ENCODE data around the gene C1orf115.
A peak's percentile ranks its signal among the peaks of the same experiment; 100 is the strongest.
"Not testable (repeated sequence)": the region's sequence is repeated elsewhere in the genome, so short reads cannot be mapped to it uniquely, and the experiment has no call there.

Gene C1orf115

DNA sequence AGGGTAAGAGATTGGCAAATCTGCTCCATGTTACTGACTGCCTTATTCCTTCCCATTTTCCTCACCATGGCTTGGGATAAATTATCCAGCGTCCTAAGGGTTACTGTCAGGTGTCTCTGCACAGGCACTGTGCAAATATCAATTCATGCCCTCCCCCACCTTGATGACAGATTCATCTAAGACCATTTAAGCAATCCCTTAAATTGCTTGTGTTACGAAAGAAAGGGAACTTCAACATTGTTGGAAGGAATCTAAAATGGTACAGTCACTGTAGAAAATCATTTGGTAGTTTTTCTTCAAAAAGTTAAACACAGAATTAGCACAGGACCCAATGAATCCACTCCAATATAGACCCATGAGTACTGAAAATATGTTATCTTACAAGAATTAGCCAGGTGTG, 40.3 kb downstream of the C1orf115 start:
- DNase-seq = no peak

- no peak for DNase-seq
Observed at GRCh38 chr1:220732137-220732536, 42.0 kb downstream of the C1orf115 start.

- no peak for DNase-seq
Observed at GRCh38 chr1:220732621-220733020, 42.5 kb downstream of the C1orf115 start.

- DNase-seq = peak; percentile 79
Observed at GRCh38 chr1:220733086-220733601, 43.0 kb downstream of the C1orf115 start.

GRCh38 chr1:220734571-220735326, 44.6 kb downstream of the C1orf115 start:
- peak; percentile 27 for DNase-seq

GRCh38 chr1:220736283-220736682, 46.1 kb downstream of the C1orf115 start:
- DNase-seq = not testable (repeated sequence)

DNA sequence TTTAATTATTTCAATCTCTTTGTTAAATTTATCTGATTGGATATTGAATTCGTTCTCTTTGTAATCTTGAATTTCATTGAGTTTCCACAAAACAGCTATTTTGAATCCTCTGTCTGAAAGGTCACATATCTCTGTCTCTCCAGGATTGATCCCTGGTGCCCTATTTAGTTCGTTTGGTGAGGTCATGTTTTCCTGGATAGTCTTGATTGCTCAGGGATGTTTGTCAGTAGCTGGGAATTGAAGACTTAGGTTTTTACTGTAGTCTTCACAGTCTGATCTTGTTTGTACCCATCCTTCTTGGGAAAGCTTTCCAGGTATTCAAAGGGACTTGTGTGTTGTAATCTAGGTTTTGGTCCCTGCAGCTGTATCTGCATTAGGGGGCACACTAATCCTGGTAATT, 51.2 kb downstream of the C1orf115 start:
- no peak for DNase-seq

DNA sequence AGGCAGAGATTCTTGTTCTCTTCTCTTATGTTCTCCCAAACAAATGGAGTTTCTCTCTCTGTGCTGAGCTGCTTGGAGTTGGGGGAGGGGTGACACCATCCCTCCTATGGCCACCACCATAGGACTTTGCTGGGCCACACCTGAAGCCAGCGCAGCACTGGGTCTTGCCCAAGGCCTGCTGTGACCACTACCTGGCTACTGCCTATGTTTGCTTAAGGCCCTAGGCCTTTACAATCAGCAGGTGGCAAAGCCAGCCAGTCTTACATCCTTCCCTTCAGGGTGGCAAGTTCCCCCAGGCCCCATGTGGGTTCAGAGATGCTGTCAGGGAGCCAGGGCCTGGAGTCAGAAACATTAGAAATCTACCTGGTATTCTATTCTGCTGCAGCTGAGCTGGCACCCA, 51.7 kb downstream of the C1orf115 start:
- no peak for DNase-seq

- no peak for DNase-seq
Observed at GRCh38 chr1:220742520-220742919, 52.4 kb downstream of the C1orf115 start.

- no peak for DNase-seq
Observed at GRCh38 chr1:220746851-220747250, 56.7 kb downstream of the C1orf115 start.

DNA sequence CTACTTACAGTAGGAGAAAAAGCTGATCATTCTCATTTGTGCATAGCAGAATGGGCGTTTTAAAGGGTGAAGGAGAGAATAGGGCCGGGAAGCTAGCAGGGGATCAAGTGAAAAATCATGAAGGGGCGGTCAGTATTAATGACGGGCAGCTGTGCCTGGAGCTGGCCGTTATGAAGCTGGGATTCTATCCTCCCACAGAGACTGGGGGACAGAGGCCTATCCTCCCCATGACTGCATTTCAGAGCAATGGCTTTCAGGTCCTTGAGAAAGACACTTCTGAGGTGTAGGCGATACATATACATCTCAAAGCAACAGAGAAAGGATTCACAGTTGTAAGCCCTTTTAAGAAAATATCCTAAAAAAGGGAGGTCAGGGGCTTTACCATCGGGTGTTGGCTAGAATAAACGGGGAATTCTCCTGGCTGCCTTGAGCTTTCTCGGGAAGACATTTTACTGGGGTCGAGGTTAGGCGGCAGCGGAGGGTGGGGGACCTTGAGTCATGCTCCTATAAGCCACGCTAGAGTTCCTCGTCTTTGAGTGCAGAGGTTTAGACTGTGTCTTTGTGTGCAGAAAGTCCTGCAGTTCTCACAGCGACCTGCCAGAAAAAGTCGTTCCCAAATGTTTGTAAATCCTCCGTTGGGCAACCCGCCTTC, 57.4 kb downstream of the C1orf115 start:
- DNase-seq = no peak

- DNase-seq = no peak
Observed at GRCh38 chr1:220748089-220748934, 58.1 kb downstream of the C1orf115 start, which contains the start of gene MTARC2. Gene MTARC2, plus strand, starts transcription at chr1:220748322. Its CDS starts 210 bp downstream, at chr1:220748532.
